ENCODE results near the gene HYAL2. TPM values are rescaled to one million over a fixed set of nuclear protein-coding genes. Genes with fewer than 3 reads are reported as not detected.

Gene HYAL2
- total and polyA plus RNA-seq, 2 of the 8 experiments (the other 6 are each of a cell fraction or from before 2014, with no cell fraction given): 51.9 to 176 TPM

DNA sequence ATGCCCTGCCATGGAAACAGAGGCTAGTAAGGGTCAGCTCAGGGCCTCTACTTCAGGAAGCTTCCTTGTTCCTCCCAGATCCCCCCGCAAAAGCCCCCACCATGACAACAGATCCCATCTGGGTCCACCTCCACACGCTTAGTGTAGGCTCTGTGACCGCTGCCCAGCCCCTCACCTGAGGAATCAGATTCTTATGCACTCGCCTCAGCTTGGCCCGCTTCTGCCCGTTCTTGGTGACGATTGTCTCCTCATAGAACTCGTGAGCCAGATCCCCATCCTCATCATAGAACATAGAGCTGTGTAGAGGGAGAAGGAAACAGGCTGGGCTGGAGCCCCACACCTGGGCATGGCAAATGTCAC is 3.6 kb upstream of the HYAL2 start (continued):
- TF ChIP-seq, protein P1, sequence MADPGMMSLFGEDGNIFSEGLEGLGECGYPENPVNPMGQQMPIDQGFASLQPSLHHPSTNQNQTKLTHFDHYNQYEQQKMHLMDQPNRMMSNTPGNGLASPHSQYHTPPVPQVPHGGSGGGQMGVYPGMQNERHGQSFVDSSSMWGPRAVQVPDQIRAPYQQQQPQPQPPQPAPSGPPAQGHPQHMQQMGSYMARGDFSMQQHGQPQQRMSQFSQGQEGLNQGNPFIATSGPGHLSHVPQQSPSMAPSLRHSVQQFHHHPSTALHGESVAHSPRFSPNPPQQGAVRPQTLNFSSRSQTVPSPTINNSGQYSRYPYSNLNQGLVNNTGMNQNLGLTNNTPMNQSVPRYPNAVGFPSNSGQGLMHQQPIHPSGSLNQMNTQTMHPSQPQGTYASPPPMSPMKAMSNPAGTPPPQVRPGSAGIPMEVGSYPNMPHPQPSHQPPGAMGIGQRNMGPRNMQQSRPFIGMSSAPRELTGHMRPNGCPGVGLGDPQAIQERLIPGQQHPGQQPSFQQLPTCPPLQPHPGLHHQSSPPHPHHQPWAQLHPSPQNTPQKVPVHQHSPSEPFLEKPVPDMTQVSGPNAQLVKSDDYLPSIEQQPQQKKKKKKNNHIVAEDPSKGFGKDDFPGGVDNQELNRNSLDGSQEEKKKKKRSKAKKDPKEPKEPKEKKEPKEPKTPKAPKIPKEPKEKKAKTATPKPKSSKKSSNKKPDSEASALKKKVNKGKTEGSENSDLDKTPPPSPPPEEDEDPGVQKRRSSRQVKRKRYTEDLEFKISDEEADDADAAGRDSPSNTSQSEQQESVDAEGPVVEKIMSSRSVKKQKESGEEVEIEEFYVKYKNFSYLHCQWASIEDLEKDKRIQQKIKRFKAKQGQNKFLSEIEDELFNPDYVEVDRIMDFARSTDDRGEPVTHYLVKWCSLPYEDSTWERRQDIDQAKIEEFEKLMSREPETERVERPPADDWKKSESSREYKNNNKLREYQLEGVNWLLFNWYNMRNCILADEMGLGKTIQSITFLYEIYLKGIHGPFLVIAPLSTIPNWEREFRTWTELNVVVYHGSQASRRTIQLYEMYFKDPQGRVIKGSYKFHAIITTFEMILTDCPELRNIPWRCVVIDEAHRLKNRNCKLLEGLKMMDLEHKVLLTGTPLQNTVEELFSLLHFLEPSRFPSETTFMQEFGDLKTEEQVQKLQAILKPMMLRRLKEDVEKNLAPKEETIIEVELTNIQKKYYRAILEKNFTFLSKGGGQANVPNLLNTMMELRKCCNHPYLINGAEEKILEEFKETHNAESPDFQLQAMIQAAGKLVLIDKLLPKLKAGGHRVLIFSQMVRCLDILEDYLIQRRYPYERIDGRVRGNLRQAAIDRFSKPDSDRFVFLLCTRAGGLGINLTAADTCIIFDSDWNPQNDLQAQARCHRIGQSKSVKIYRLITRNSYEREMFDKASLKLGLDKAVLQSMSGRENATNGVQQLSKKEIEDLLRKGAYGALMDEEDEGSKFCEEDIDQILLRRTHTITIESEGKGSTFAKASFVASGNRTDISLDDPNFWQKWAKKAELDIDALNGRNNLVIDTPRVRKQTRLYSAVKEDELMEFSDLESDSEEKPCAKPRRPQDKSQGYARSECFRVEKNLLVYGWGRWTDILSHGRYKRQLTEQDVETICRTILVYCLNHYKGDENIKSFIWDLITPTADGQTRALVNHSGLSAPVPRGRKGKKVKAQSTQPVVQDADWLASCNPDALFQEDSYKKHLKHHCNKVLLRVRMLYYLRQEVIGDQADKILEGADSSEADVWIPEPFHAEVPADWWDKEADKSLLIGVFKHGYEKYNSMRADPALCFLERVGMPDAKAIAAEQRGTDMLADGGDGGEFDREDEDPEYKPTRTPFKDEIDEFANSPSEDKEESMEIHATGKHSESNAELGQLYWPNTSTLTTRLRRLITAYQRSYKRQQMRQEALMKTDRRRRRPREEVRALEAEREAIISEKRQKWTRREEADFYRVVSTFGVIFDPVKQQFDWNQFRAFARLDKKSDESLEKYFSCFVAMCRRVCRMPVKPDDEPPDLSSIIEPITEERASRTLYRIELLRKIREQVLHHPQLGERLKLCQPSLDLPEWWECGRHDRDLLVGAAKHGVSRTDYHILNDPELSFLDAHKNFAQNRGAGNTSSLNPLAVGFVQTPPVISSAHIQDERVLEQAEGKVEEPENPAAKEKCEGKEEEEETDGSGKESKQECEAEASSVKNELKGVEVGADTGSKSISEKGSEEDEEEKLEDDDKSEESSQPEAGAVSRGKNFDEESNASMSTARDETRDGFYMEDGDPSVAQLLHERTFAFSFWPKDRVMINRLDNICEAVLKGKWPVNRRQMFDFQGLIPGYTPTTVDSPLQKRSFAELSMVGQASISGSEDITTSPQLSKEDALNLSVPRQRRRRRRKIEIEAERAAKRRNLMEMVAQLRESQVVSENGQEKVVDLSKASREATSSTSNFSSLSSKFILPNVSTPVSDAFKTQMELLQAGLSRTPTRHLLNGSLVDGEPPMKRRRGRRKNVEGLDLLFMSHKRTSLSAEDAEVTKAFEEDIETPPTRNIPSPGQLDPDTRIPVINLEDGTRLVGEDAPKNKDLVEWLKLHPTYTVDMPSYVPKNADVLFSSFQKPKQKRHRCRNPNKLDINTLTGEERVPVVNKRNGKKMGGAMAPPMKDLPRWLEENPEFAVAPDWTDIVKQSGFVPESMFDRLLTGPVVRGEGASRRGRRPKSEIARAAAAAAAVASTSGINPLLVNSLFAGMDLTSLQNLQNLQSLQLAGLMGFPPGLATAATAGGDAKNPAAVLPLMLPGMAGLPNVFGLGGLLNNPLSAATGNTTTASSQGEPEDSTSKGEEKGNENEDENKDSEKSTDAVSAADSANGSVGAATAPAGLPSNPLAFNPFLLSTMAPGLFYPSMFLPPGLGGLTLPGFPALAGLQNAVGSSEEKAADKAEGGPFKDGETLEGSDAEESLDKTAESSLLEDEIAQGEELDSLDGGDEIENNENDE (IDR thresholded peaks at IDR 0.05; ENCODE audit: insufficient replicate concordance, low read length): no peak
- TF ChIP-seq RAD21 (IDR thresholded peaks at IDR 0.05 in 1 of 2, conservative IDR thresholded peaks at IDR 0.05 in 1 of 2; ENCODE audit: low read depth in 2 of 2, low read length in 2 of 2): no peak
- TF ChIP-seq SUZ12 (IDR thresholded peaks at IDR 0.05; ENCODE audit: low read length): no peak
- TF ChIP-seq, protein P2, sequence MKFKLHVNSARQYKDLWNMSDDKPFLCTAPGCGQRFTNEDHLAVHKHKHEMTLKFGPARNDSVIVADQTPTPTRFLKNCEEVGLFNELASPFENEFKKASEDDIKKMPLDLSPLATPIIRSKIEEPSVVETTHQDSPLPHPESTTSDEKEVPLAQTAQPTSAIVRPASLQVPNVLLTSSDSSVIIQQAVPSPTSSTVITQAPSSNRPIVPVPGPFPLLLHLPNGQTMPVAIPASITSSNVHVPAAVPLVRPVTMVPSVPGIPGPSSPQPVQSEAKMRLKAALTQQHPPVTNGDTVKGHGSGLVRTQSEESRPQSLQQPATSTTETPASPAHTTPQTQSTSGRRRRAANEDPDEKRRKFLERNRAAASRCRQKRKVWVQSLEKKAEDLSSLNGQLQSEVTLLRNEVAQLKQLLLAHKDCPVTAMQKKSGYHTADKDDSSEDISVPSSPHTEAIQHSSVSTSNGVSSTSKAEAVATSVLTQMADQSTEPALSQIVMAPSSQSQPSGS (IDR thresholded peaks at IDR 0.05; ENCODE audit: low read length): no peak
- no peak for TF ChIP-seq CEBPB (IDR thresholded peaks at IDR 0.05; ENCODE audit: low read depth, low read length)
- TF ChIP-seq SP4 (IDR thresholded peaks at IDR 0.05; ENCODE audit: low read length): no peak
- no peak for TF ChIP-seq TBP (IDR thresholded peaks at IDR 0.05; ENCODE audit: low read depth, low read length)
- TF ChIP-seq POLR2AphosphoS5 (IDR thresholded peaks at IDR 0.05; ENCODE audit: low read depth, low read length): no peak
- TF ChIP-seq, protein P3, sequence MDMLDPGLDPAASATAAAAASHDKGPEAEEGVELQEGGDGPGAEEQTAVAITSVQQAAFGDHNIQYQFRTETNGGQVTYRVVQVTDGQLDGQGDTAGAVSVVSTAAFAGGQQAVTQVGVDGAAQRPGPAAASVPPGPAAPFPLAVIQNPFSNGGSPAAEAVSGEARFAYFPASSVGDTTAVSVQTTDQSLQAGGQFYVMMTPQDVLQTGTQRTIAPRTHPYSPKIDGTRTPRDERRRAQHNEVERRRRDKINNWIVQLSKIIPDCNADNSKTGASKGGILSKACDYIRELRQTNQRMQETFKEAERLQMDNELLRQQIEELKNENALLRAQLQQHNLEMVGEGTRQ (IDR thresholded peaks at IDR 0.05; ENCODE audit: low read length): no peak
- no peak for TF ChIP-seq SP1 (IDR thresholded peaks at IDR 0.05; ENCODE audit: low read depth, low read length)
